ENCODE measurements around the gene DROSHA.
A peak's percentile ranks its signal among the peaks of the same experiment; 100 is the strongest.

DROSHA gene

DNA sequence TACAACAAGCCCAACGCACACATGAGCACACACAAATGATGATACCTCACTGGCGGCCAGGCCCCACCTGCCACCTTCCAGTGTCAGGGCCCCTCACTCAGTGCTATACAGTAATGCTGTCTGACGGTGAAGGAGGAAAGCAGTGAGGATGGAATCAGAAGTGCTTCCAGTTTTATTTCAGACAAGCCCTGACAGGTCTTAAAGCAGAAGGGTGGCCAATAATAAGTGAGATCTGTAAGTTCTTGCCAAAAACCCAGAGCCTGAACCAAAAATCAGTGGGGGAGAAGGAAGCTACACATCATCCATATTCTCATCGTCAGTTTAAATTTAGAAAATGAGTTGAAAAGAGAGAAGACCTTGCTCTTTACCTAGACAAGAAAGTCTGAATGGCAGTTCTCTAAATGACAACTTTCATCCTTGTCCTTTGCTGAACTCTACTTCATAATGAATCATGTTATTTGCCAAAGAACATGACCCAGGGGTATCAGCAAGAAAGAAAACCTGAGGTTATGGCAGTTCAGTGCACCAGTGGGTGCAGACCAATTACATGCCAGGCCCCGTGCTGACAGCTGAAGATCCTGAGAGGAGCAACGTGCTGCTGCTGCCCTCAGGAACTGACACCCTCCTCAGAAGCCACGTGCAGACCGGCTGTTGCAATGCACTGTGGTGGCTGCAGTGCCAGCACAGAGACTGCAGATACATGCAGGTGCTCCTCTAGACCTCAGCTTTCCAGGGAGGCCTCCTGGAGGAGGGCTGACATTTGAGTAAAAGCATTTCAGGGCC lies 118.7 kb downstream of the DROSHA start:
- TF ChIP-seq, protein P1, sequence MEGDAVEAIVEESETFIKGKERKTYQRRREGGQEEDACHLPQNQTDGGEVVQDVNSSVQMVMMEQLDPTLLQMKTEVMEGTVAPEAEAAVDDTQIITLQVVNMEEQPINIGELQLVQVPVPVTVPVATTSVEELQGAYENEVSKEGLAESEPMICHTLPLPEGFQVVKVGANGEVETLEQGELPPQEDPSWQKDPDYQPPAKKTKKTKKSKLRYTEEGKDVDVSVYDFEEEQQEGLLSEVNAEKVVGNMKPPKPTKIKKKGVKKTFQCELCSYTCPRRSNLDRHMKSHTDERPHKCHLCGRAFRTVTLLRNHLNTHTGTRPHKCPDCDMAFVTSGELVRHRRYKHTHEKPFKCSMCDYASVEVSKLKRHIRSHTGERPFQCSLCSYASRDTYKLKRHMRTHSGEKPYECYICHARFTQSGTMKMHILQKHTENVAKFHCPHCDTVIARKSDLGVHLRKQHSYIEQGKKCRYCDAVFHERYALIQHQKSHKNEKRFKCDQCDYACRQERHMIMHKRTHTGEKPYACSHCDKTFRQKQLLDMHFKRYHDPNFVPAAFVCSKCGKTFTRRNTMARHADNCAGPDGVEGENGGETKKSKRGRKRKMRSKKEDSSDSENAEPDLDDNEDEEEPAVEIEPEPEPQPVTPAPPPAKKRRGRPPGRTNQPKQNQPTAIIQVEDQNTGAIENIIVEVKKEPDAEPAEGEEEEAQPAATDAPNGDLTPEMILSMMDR (IDR thresholded peaks at IDR 0.05): no peak
- Mint-ChIP-seq H3K4me1 (no peaks in the 10 kb centered on the region), H3K27ac (peak overlapping the region; percentile 27), H3K9me3 (no peaks in the 10 kb centered on the region), H3K36me3 (ENCODE audit: low read depth) (peaks cover 46% of the 10 kb centered on the region), H3K27me3 (ENCODE audit: low read depth, poor library complexity) (no peaks in the 10 kb centered on the region), H3K4me3 (no peak overlapping the region)
- no peak for DNase-seq

DNA sequence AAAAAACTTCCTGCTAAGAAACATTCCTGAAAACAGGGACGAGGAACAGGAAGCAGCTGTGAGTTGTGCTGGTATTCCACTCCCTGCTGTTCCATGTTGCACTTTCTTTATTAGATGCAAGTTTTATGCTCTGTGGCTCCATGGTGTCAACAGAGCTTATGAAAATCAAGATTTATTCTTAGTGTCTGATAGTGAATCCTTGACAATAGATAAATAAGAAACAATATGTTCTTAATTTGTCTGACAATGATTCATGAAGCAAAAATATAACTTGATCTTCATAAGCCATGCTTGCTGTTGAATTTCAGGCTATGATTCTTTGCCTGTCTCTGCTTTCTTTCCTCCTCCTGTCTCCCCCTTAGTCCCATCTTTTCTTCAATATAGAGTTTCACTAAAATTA lies 119.6 kb downstream of the DROSHA start:
- Mint-ChIP-seq H3K9me3 (no peaks in the 10 kb centered on the region), H3K27me3 (ENCODE audit: low read depth, poor library complexity) (no peaks in the 10 kb centered on the region), H3K4me1 (no peaks in the 10 kb centered on the region), H3K27ac (peak overlapping the region; percentile 5), H3K4me3 (no peak overlapping the region), H3K36me3 (ENCODE audit: low read depth) (peaks cover 51% of the 10 kb centered on the region)
- TF ChIP-seq, protein P1 (IDR thresholded peaks at IDR 0.05): no peak
- DNase-seq: no peak

DNA sequence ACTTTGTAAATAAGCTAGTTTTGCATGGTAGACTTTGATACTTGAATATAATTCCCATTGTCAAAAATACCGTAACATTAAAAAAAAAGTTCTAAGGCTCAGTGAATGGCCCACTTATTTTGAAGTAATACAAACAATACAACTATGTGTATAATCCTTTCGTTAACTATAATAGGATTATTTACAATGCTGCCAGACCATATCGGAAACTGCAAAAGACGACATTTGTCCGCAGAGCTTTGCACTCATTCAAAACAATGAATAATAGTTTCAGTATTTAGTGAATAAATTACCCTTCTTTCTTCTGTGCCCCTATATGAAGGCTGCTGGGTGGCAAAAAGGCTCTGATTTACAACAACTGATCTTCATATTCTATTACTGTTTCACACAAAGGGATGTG lies 121.8 kb downstream of the DROSHA start:
- Mint-ChIP-seq H3K4me1 (no peaks in the 10 kb centered on the region), H3K36me3 (ENCODE audit: low read depth) (peaks cover 59% of the 10 kb centered on the region), H3K9me3 (no peaks in the 10 kb centered on the region), H3K27ac (no peak overlapping the region), H3K27me3 (ENCODE audit: low read depth, poor library complexity) (no peaks in the 10 kb centered on the region), H3K4me3 (no peak overlapping the region)
- DNase-seq: no peak
- TF ChIP-seq, protein P1 (IDR thresholded peaks at IDR 0.05): no peak

DNA sequence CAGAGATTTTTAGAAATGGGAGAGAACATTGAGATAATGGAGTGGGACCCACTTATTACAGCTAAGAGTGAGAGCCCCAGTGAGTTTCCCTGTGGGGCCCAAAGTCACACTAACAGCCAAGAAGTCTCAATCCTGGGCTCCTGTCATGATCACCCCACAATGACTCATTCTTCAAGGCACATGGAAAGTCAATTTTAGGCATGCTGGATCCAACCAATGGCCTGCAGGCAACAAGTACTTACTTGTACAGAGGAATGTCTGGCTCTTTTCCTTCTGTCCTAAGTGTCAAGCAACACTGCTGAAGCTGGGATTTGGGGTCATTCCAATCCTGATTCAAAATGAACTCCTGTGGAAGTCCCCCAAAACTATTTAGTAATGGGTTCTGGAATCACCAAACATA lies 123.1 kb downstream of the DROSHA start:
- no peaks in the 10 kb centered on the region for H3K4me1 Mint-ChIP-seq
- peaks cover 66% of the 10 kb centered on the region for H3K36me3 Mint-ChIP-seq (ENCODE audit: low read depth)
- TF ChIP-seq, protein P1 (IDR thresholded peaks at IDR 0.05): no peak
- H3K4me3 Mint-ChIP-seq: no peak overlapping the region
- H3K27me3 Mint-ChIP-seq (ENCODE audit: low read depth, poor library complexity): no peaks in the 10 kb centered on the region
- no peak overlapping the region for H3K27ac Mint-ChIP-seq
- H3K9me3 Mint-ChIP-seq: no peaks in the 10 kb centered on the region
- DNase-seq: no peak

DNA sequence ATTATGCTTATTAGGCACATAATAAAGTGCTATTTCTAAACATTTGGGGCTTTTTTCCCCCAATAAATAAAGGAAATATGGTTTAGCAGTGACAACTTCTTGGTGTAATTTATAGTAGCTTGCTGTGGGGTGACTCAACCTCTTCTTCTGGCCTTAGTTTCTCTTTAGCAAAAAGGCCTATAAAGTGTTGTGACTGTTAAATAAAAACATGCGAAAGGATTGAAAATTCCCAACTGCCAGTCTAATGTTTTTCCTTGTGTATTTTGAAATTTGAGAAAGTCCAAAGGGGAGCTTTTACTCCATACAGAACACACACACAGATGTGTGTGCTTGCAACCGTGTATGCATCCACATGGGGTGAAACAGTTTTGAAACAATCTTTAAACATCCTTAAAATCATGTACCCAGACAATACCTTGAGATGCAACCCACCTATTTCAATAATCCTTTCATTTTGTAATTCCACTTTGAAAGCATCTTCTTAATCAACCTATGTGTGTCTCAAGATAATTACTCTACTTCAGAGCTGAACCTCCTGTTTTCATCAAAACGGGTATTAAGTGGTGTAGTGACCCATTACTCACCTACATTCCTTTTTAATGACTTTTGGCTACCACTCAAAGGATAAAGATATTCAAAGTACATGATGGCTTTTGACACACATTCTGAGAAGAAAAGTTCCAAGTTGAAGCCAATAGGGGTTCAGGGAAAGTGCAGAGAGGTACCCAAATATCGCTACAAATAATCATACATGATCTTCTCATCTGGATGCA lies 123.8 kb downstream of the DROSHA start:
- no peaks in the 10 kb centered on the region for H3K4me1 Mint-ChIP-seq
- no peak for DNase-seq
- TF ChIP-seq, protein P1 (IDR thresholded peaks at IDR 0.05): no peak
- H3K36me3 Mint-ChIP-seq (ENCODE audit: low read depth): peaks cover 68% of the 10 kb centered on the region
- H3K4me3 Mint-ChIP-seq: no peak overlapping the region
- H3K9me3 Mint-ChIP-seq: no peaks in the 10 kb centered on the region
- no peaks in the 10 kb centered on the region for H3K27me3 Mint-ChIP-seq (ENCODE audit: low read depth, poor library complexity)
- H3K27ac Mint-ChIP-seq: no peak overlapping the region
